Measurements from ENCODE around the gene NAP1L5. TPM values are rescaled to one million over a fixed set of nuclear protein-coding genes. Genes with fewer than 3 reads are reported as not detected.
A peak's percentile ranks its signal among the peaks of the same experiment; 100 is the strongest.

The NAP1L5 gene, protein sequence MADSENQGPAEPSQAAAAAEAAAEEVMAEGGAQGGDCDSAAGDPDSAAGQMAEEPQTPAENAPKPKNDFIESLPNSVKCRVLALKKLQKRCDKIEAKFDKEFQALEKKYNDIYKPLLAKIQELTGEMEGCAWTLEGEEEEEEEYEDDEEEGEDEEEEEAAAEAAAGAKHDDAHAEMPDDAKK
- 10 to 100 TPM; 11.1 to 47.5 (median 32.6) TPM for total RNA-seq

DNA sequence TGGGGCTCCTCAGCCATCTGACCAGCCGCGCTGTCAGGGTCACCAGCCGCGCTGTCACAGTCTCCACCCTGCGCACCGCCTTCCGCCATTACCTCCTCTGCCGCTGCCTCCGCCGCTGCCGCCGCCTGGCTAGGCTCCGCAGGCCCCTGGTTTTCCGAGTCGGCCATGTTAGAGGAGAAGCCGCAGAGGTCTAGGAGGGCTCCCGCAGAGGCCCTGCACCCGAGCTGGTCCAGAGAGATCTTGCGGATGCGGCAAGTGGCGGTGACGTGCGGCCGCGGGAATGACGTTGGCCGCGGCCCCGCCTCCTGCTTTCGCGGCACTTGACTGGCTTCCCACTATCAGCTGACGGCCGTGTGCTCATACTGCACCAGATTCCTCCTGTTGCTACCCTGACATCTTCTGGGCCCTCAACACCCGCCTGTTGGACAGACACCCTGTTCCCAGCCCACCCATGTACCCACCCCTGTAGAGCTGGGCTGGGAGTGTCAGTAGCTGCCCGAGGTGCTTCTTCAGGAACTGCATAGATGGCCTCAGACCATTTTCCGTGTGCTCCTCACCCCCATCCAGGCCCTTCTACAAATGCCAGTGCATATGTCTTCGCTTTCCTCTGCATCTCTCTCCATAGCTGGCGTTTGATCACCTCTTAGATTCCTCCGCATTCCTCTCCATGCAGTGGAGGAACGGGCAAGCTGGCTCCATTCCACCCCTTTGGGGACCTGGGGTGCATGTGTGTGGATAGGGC is at the start of gene NAP1L5:
Gene NAP1L5 (minus strand): TSS at position 242 of the 742 bp plus-strand sequence. CDS start 75 bp downstream, at position 167.
- peak within 1 kb of the TSS; percentile 78 to 90 for H3K27ac ChIP-seq

DNA sequence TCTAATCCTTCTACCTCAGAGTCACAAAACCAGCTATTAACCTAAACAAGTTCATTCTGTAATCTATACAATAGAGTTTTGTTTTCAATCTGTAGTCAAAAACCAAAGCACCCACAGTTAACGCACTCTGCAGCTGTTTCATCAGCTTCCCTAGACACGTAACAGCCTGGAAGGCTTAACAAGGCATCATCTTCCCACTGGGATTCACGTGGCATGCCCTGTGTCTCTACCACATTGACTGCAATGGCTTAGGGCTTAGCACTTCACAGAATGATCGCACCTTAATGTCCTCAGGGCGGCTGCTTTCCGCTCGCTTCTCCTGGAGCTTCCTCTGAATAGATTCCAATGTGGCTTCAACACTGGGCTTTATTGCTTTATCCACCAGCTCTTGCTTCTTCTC is 49.7 kb upstream of the NAP1L5 start:
- no peak overlapping the region for H3K27ac ChIP-seq
- no peak overlapping the region for H3K4me3 ChIP-seq
- WGBS, 10 experiments: 94 to 100% (median 100%) methylated on average over 1 to 7 of the region's 7 CpGs; no CpG with 5 or more reads in 1 of the 10 experiments
- no peaks in the 10 kb centered on the region for H3K4me1 ChIP-seq (replicated peaks in 1 of 2)
- in situ Hi-C loops (cut with MboI; ENCODE audit: low pct_unique_long_range_greater_than_20kb in 2 of 9, low sequenced_read_pairs in 9 of 9, unreplicated experiment in 9 of 9): no loop called here
- no peak for ATAC-seq (replicated peaks in 6 of 8)

More for the DNA sequence above, at the start of gene NAP1L5:
- peak within 1 kb of the TSS; percentile 48 to 55 (median 51) for H3K4me3 ChIP-seq
- in situ Hi-C loops (cut with MboI; ENCODE audit: low pct_unique_long_range_greater_than_20kb in 2 of 9, low sequenced_read_pairs in 9 of 9, unreplicated experiment in 9 of 9): no loop called here
- peak; percentile 88 to 96 (median 94) for ATAC-seq (replicated peaks in 6 of 8)
- WGBS, 10 experiments: 40 to 80% (median 60%) methylated on average over 1 to 20 of the region's 40 CpGs; no CpG with 5 or more reads in 3 of the 10 experiments
- H3K4me1 ChIP-seq (replicated peaks in 1 of 2): peaks cover 3 to 4% of the 10 kb centered on the region in 2 donors

DNA sequence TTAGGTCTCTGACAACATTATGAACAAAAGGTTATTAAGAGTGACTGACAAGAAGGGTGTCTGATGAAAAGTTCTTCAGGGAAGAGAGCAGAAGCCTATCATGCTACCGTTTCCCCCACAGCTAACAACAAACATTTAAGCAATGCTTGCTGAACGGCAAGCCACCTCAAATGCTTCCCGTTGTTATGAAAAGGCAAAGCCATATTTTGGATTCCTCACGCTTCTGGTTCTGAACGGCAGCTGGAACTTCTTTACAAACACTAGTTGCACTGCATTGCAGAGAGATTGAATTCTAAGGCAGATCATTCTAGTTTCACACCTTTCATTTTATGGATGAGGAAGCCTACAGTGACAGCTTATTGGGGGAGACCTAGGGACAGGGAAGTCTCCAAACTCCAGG is 48.6 kb upstream of the NAP1L5 start:
- no peak for ATAC-seq (replicated peaks in 6 of 8)
- in situ Hi-C loops (cut with MboI; ENCODE audit: low pct_unique_long_range_greater_than_20kb in 2 of 9, low sequenced_read_pairs in 9 of 9, unreplicated experiment in 9 of 9): no loop called here
- 19 to 94% (median 76%) methylated on average over 1 to 5 of the region's 5 CpGs for WGBS, 10 experiments
- no peak overlapping the region for H3K27ac ChIP-seq
- H3K4me3 ChIP-seq: no peak overlapping the region
- H3K4me1 ChIP-seq (replicated peaks in 1 of 2): no peaks in the 10 kb centered on the region

- in situ Hi-C loops (cut with MboI; ENCODE audit: low pct_unique_long_range_greater_than_20kb in 2 of 9, low sequenced_read_pairs in 9 of 9, unreplicated experiment in 9 of 9): no loop called here
- ATAC-seq (replicated peaks in 6 of 8): no peak
- no peak overlapping the region for H3K27ac ChIP-seq
- no peaks in the 10 kb centered on the region for H3K4me1 ChIP-seq (replicated peaks in 1 of 2)
- 14 to 100% (median 71%) methylated on average over 1 of the region's 1 CpG; no CpG with 5 or more reads in 3 of the 10 experiments for WGBS, 10 experiments
- H3K4me3 ChIP-seq: no peak overlapping the region
Measured at GRCh38 chr4:88745581-88746163, 48.0 kb upstream of the NAP1L5 start.

- no peak for ATAC-seq (replicated peaks in 6 of 8)
- no peaks in the 10 kb centered on the region for H3K4me1 ChIP-seq (replicated peaks in 1 of 2)
- H3K4me3 ChIP-seq: no peak overlapping the region
- peak overlapping the region in 1 of 2 donors; percentile 30 for H3K27ac ChIP-seq
- WGBS, 10 experiments: 80 to 86% (median 83%) methylated on average over 1 of the region's 1 CpG; no CpG with 5 or more reads in 7 of the 10 experiments
- in situ Hi-C loops (cut with MboI; ENCODE audit: low pct_unique_long_range_greater_than_20kb in 2 of 9, low sequenced_read_pairs in 9 of 9, unreplicated experiment in 9 of 9): no loop called here
Measured at GRCh38 chr4:88745175-88745574, 47.5 kb upstream of the NAP1L5 start.

GRCh38 chr4:88744609-88745008 is 47.0 kb upstream of the NAP1L5 start:
- in situ Hi-C loops (cut with MboI; ENCODE audit: low pct_unique_long_range_greater_than_20kb in 2 of 9, low sequenced_read_pairs in 9 of 9, unreplicated experiment in 9 of 9): no loop called here

DNA sequence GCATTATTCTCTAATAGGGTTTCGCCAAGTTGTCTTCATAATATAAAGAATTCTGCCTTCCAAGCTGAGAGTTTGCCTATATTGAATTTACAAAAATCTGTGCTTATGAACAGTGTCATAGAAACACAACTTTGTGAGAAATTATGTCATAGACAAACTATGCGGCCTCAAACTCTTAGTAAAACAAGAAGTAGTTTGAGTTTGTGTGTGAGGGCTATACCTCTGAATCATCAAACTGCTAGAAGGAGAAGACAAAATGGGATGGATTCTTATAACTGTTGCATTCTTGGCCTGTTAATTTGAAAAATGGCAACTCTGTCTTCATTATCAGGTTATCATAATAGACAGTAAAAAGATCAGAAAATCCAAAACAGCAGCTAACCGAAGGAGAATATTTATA is 46.1 kb upstream of the NAP1L5 start:
- H3K4me1 ChIP-seq (replicated peaks in 1 of 2): no peaks in the 10 kb centered on the region
- no peak for ATAC-seq (replicated peaks in 6 of 8)
- no peak overlapping the region for H3K4me3 ChIP-seq
- WGBS, 10 experiments: 76 to 100% (median 98%) methylated on average over 1 to 3 of the region's 3 CpGs; no CpG with 5 or more reads in 2 of the 10 experiments
- in situ Hi-C loops (cut with MboI; ENCODE audit: low pct_unique_long_range_greater_than_20kb in 2 of 9, low sequenced_read_pairs in 9 of 9, unreplicated experiment in 9 of 9): no loop called here
- H3K27ac ChIP-seq: no peak overlapping the region

More at GRCh38 chr4:88744609-88745008, 47.0 kb upstream of the NAP1L5 start:
- WGBS, 10 experiments: 78 to 100% (median 95%) methylated on average over 1 to 3 of the region's 3 CpGs; no CpG with 5 or more reads in 3 of the 10 experiments
- Histone ChIP-seq H3K27ac (no peak overlapping the region), H3K4me1 (replicated peaks in 1 of 2) (no peaks in the 10 kb centered on the region), H3K4me3 (no peak overlapping the region)
- no peak for ATAC-seq (replicated peaks in 6 of 8)

- in situ Hi-C loops (cut with MboI; ENCODE audit: low pct_unique_long_range_greater_than_20kb in 2 of 9, low sequenced_read_pairs in 9 of 9, unreplicated experiment in 9 of 9): no loop called here
- WGBS, 10 experiments: 42 to 89% (median 79%) methylated on average over 1 to 2 of the region's 2 CpGs; no CpG with 5 or more reads in 1 of the 10 experiments
- no peak overlapping the region for H3K4me3 ChIP-seq
- no peak overlapping the region for H3K27ac ChIP-seq
- ATAC-seq (replicated peaks in 6 of 8): no peak
- H3K4me1 ChIP-seq (replicated peaks in 1 of 2): no peaks in the 10 kb centered on the region
Measured at GRCh38 chr4:88742561-88742960, 44.9 kb upstream of the NAP1L5 start.

- in situ Hi-C loops (cut with MboI; ENCODE audit: low pct_unique_long_range_greater_than_20kb in 2 of 9, low sequenced_read_pairs in 9 of 9, unreplicated experiment in 9 of 9): no loop called here
- Histone ChIP-seq H3K4me3 (no peak overlapping the region), H3K27ac (no peak overlapping the region), H3K4me1 (replicated peaks in 1 of 2) (no peaks in the 10 kb centered on the region)
- ATAC-seq (replicated peaks in 6 of 8): no peak
- WGBS, 10 experiments: 92 to 100% (median 100%) methylated on average over 1 to 3 of the region's 4 CpGs; no CpG with 5 or more reads in 2 of the 10 experiments
Measured at GRCh38 chr4:88738180-88738579, 40.6 kb upstream of the NAP1L5 start.

- Histone ChIP-seq H3K4me1 (replicated peaks in 1 of 2) (no peaks in the 10 kb centered on the region), H3K4me3 (no peak overlapping the region), H3K27ac (no peak overlapping the region)
- peak in 1 of 8 experiments; percentile 33 for ATAC-seq (replicated peaks in 6 of 8)
- WGBS, 10 experiments: 44 to 92% (median 80%) methylated on average over 2 to 9 of the region's 14 CpGs; no CpG with 5 or more reads in 1 of the 10 experiments
- in situ Hi-C loops (cut with MboI; ENCODE audit: low pct_unique_long_range_greater_than_20kb in 2 of 9, low sequenced_read_pairs in 9 of 9, unreplicated experiment in 9 of 9): no loop called here
Measured at GRCh38 chr4:88737307-88737941, 39.8 kb upstream of the NAP1L5 start.

- H3K27ac ChIP-seq: no peak overlapping the region
- in situ Hi-C loops (cut with MboI; ENCODE audit: low pct_unique_long_range_greater_than_20kb in 2 of 9, low sequenced_read_pairs in 9 of 9, unreplicated experiment in 9 of 9): no loop called here
- whole genome bisulfite sequencing, 10 experiments: 86 to 100% (median 100%) methylated on average over 1 to 3 of the region's 3 CpGs; no CpG with 5 or more reads in 2 of the 10 experiments
- no peaks in the 10 kb centered on the region for H3K4me1 ChIP-seq (replicated peaks in 1 of 2)
- ATAC-seq (replicated peaks in 6 of 8): no peak
- no peak overlapping the region for H3K4me3 ChIP-seq
Measured at GRCh38 chr4:88736264-88736663, 38.6 kb upstream of the NAP1L5 start.

GRCh38 chr4:88735564-88735963 is 37.9 kb upstream of the NAP1L5 start:
- Histone ChIP-seq H3K4me1 (replicated peaks in 1 of 2) (no peaks in the 10 kb centered on the region), H3K4me3 (no peak overlapping the region), H3K27ac (no peak overlapping the region)
- no peak for ATAC-seq (replicated peaks in 6 of 8)
- WGBS, 10 experiments: 67 to 100% (median 100%) methylated on average over 1 of the region's 1 CpG; no CpG with 5 or more reads in 5 of the 10 experiments
- in situ Hi-C loops (cut with MboI; ENCODE audit: low pct_unique_long_range_greater_than_20kb in 2 of 9, low sequenced_read_pairs in 9 of 9, unreplicated experiment in 9 of 9): no loop called here

Data from motor neuron (in vitro differentiated cells).